ENCODE measurements around the gene TARBP2.

TARBP2 gene

GRCh38 chr12:53495903-53496751 lies 5.0 kb upstream of the TARBP2 start:
- no peak for DNase-seq (ENCODE audit: low spot score)

DNA sequence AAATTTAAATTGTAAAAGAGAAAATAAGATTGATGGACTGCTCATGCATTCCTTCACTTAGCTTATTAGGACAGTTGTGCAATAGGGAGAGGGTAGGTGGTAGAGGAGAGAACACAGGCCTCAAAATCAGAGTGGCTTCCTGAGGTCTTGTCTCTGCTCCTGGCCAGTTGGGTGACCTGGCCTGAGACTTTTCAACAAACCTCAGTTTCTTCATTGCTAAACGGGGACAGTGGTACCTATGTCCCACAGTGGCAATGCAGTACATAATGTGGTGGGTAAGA lies 4.4 kb upstream of the TARBP2 start:
- no peak for DNase-seq (ENCODE audit: low spot score)

DNA sequence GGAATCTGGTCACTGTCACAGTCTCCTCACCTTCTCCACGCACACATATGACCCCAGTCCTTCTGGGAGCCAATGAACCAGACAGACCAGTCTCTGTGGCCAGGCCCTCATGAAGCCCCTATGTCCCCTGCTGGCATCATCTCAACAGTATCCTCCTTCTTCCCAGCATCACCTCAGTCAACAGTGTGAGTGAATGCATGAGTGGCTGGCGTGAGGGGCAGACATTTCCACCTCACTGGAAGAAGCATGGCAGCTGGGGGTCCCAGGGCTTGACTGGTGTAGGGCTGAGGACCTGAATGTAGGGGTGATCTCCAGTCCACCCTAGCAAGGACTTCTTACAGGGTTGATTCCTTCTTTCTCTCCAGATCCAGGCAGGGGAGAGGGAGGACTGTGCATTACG lies 3.6 kb upstream of the TARBP2 start:
- no peak for DNase-seq (ENCODE audit: low spot score)

DNA sequence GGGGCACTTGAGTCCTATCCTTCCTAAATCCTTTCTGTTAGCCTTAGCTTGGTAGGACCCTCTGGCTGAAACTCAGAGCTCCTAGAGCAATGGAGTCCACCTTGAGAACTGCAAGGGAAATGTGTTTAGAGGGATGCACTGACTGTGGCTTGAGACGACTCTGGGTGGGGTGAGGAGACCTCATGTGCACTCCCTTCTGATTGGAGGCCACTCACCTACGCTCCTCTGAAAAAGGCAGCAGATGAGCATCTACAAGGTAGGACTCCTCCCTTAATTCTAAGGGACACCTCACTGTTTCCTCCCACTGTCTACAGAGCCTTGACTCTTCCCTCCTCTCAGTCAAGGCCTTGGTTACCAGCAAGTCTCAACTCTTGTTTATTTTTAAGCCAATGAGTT lies 2.9 kb upstream of the TARBP2 start:
- no peak for DNase-seq (ENCODE audit: low spot score)

GRCh38 chr12:53499266-53500141 lies 1.6 kb upstream of the TARBP2 start, which contains the start of gene MAP3K12:
Gene MAP3K12, minus strand, starts transcription at chr12:53499458. Its CDS starts 12,067 bp downstream, at chr12:53487391.
- no peak for DNase-seq (ENCODE audit: low spot score)

DNA sequence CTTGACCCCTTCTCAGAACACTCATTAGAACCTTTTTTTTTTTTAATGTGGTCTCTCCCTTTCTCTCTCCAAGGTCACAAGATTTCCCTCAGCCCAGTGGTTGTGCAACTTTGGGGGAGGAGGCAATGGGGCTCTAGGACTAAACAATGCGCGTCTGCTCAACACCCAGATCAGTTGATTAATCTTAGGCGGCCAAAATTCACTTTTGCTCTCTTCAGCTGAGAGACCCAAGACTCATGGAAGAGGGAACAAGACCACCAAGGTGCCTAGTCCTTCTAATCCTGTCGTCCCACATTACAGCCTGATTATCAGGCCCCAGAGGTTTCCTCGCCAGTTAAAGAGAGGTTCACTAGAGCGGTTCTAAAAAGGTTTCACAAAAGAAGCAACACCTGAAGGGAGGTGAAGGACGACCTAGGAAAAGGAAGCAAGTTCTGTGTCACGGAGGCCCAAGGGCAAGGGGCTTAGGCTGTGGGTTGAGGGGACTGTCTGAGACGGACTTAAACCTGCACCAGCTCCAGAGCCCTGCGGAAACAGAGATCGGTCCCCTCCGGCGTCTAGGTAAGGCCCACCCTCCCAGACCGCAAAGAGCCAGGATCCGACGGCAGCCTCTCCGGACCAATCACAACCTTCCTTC lies 824 bp upstream of the TARBP2 start:
- no peak for DNase-seq (ENCODE audit: low spot score)

- DNase-seq (ENCODE audit: low spot score) = no peak
Measured at GRCh38 chr12:53501615-53502181, 615 bp downstream of the TARBP2 start.

GRCh38 chr12:53502331-53502730 lies 1.2 kb downstream of the TARBP2 start:
- peak; percentile 38 for DNase-seq (ENCODE audit: low spot score)

GRCh38 chr12:53502983-53503728 lies 2.1 kb downstream of the TARBP2 start:
- no peak for DNase-seq (ENCODE audit: low spot score)

GRCh38 chr12:53504004-53504920 lies 3.2 kb downstream of the TARBP2 start:
- DNase-seq (ENCODE audit: low spot score) = no peak

- DNase-seq (ENCODE audit: low spot score) = no peak
Measured at GRCh38 chr12:53505086-53505485, 4.0 kb downstream of the TARBP2 start.

DNA sequence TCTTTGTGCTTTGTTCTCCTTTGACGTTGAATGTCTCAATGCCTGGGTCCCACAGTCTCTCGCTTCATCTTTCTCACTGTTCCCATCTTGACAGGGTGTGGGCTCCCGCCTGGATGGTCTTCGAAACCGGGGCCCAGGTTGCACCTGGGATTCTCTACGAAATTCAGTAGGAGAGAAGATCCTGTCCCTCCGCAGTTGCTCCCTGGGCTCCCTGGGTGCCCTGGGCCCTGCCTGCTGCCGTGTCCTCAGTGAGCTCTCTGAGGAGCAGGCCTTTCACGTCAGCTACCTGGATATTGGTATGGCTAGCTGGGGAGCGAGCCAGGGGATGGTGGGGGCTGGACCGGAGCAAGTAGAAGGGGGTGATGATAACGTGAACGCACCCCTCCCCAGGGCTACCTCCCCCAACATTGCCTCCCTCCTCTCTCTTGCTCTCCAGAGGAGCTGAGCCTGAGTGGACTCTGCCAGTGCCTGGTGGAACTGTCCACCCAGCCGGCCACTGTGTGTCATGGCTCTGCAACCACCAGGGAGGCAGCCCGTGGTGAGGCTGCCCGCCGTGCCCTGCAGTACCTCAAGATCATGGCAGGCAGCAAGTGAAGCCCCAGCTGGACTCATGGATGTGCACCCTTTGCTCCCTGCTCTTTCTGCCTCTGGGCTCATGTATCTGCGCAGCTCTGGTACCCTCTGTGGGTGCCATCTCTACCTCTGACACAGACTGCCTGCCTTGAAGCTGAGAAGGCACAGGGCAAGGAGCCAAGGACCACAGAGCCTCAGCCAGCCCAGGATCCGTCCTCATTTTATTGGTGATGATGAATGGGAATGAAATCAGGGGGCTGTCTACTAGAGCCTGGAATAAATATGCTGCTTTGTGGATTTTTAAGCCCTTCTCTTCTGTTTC lies 4.7 kb downstream of the TARBP2 start:
- DNase-seq (ENCODE audit: low spot score) = no peak

DNA sequence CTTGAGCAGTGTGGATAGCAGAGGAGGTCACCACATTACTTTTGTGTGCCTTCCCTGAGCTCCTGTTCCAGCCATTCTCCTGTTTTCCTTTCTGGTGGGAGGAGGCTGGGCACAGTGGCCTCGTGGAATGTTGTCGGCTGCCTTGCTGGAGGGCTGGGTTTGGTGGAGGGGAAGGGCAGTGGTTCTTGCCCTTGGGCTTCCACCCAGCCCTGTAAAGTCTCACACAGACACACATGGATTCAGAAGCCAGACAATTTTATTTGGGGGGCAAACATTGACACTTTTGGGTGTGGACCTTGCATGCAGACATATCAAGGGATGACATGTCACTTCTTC lies 5.3 kb downstream of the TARBP2 start:
- no peak for DNase-seq (ENCODE audit: low spot score)

GRCh38 chr12:53506881-53507602 lies 6.0 kb downstream of the TARBP2 start, which contains the start of gene NPFF:
Gene NPFF, minus strand, starts transcription at chr12:53507484. Its CDS starts 10 bp downstream, at chr12:53507474.
- DNase-seq (ENCODE audit: low spot score) = no peak

GRCh38 chr12:53507603-53507885 lies 6.5 kb downstream of the TARBP2 start:
- no peak for DNase-seq (ENCODE audit: low spot score)

GRCh38 chr12:53508534-53509170 lies 7.6 kb downstream of the TARBP2 start:
- DNase-seq (ENCODE audit: low spot score) = peak; percentile 72

GRCh38 chr12:53510181-53510812 lies 9.2 kb downstream of the TARBP2 start:
- DNase-seq (ENCODE audit: low spot score) = no peak
